CD4-positive, alpha-beta T cell (primary cell): ENCODE results near the gene S100A7. TPM values are rescaled to one million over a fixed set of nuclear protein-coding genes. Genes with fewer than 3 reads are reported as not detected.
"Not testable (repeated sequence)": the region's sequence is repeated elsewhere in the genome, so short reads cannot be mapped to it uniquely, and the experiment has no call there.

Source experiments
- ATAC-seq: fragments of 200-7000 bp; cut with Tn5 transposase; one replicate; pipeline ENCODE4 v1.10.0; 2022; ENCODE audit warnings: mild to moderate bottlenecking; ENCODE audit not compliant: poor library complexity
- CTCF ChIA-PET: fragments of 350-600 bp; sonication (Branson Sonifier 250); formaldehyde crosslinking; loops from one replicate; lab custom pipeline; 2021; ENCODE audit warnings: antibody characterized with exemption, inconsistent platforms; lab: Charles Lee
- POLR2A ChIA-PET: fragments of 350-600 bp; sonication (Branson Sonifier 250); formaldehyde crosslinking; loops from one replicate; lab custom pipeline; 2021; ENCODE audit warnings: antibody characterized with exemption, inconsistent platforms; lab: Charles Lee
- DNase-seq, 14 experiments: peaks; one replicate each; pipeline ENCODE4 v3.0.0-alpha.2; 2013 to 2020; ENCODE audit warnings: mixed read lengths in 2 of 14
- H3K27ac ChIP-seq, 2 donors: one replicate each; pipeline versions ENCODE4 v1.5.1 to v1.7.0; 2013; ENCODE audit warnings: low read length in 2 of 2, low read depth in 1 of 2, mild to moderate bottlenecking in 1 of 2
- H3K27me3 ChIP-seq, 2 experiments: 1 replicate in 1 of 2; 2 replicates in 1 of 2; pipeline versions ENCODE4 v1.6.1 to v1.7.0; 2013; ENCODE audit warnings: low read length in 2 of 2, control low read depth in 1 of 2, mild to moderate bottlenecking in 1 of 2, moderate library complexity in 1 of 2; ENCODE audit not compliant: insufficient read depth in 2 of 2, control insufficient read depth in 1 of 2
- H3K36me3 ChIP-seq: one replicate; pipeline ENCODE4 v1.6.1; 2013; ENCODE audit warnings: low read length, control low read depth; ENCODE audit not compliant: insufficient read depth
- H3K4me1 ChIP-seq: one replicate; pipeline ENCODE4 v1.6.1; 2013; ENCODE audit warnings: low read length, control low read depth; ENCODE audit not compliant: insufficient read depth
- H3K4me3 ChIP-seq: one replicate; pipeline ENCODE4 v1.5.1; 2013; ENCODE audit warnings: mild to moderate bottlenecking, low read length, moderate library complexity
- H3K9me3 ChIP-seq, 2 experiments: 1 replicate in 1 of 2; 2 replicates in 1 of 2; pipeline versions ENCODE4 v1.6.1 to v1.7.0; 2013; ENCODE audit warnings: low read length in 2 of 2, mild to moderate bottlenecking in 2 of 2, control low read depth in 1 of 2, moderate library complexity in 1 of 2; ENCODE audit not compliant: control insufficient read depth in 1 of 2, insufficient read depth in 1 of 2
- H3K27ac Mint-ChIP-seq: one replicate; pipeline ENCODE4 v1.8.0; 2020; ENCODE audit warnings: mixed read lengths
- H3K27me3 Mint-ChIP-seq: one replicate; pipeline ENCODE4 v1.8.0; 2021; ENCODE audit warnings: mixed read lengths
- H3K36me3 Mint-ChIP-seq: one replicate; pipeline ENCODE4 v1.8.0; 2021; ENCODE audit warnings: low read depth, mixed read lengths
- H3K4me1 Mint-ChIP-seq: one replicate; pipeline ENCODE4 v1.8.0; 2021; ENCODE audit warnings: low read depth, mixed read lengths
- H3K4me3 Mint-ChIP-seq: one replicate; pipeline ENCODE4 v1.8.0; 2020; ENCODE audit warnings: mild to moderate bottlenecking, mixed read lengths
- H3K9me3 Mint-ChIP-seq: one replicate; pipeline ENCODE4 v1.8.0; 2020; ENCODE audit warnings: mixed read lengths
- CTCF ChIP-seq: fragments of 200-600 bp; IDR thresholded peaks from one replicate; pipeline ENCODE4 v1.8.0; 2022; ENCODE audit warnings: antibody characterized with exemption, mild to moderate bottlenecking
- intact Hi-C, 2 experiments: fragments of 100-400 bp; cut with DNase I in 1 of 2; cut with micrococcal nuclease in 1 of 2; formaldehyde crosslinking; loops; one replicate each; pipeline versions ENCODE4 v1.15.1 to v1.9.0; 2023 to 2025; cut with DNase I, micrococcal nuclease
- total RNA-seq, 174 experiments: library from RNA in 2 of 174; stranded (reverse) in 2 of 174; gene quantifications; one replicate each; pipeline ENCODE4 v1.2.3 and lab custom pipeline; 2021 to 2026

S100A7 gene
- total RNA-seq, 2 experiments from 2014 or later = not detected

GRCh38 chr1:153420306-153420705, 40.1 kb downstream of the S100A7 start:
- no peak for ATAC-seq
- H3K27ac Mint-ChIP-seq = no peak overlapping the region
- no peaks in the 10 kb centered on the region for H3K4me1 Mint-ChIP-seq
- H3K4me3 Mint-ChIP-seq = no peak overlapping the region
- CTCF ChIA-PET = no interaction called here
- H3K27me3 Mint-ChIP-seq = peaks cover 71% of the 10 kb centered on the region
- Histone ChIP-seq H3K9me3 (no peaks in the 10 kb centered on the region), H3K36me3 (no peaks in the 10 kb centered on the region), H3K27me3 (peaks cover 0 to 10% of the 10 kb centered on the region in 2 experiments), H3K4me1 (no peaks in the 10 kb centered on the region), H3K27ac (no peak overlapping the region), H3K4me3 (no peak overlapping the region)
- H3K9me3 Mint-ChIP-seq = peaks cover 3% of the 10 kb centered on the region
- DNase-seq = no peak
- H3K36me3 Mint-ChIP-seq = no peaks in the 10 kb centered on the region
- POLR2A ChIA-PET = no interaction called here
- intact Hi-C loops = no loop called here
- no peak for TF ChIP-seq CTCF

GRCh38 chr1:153419436-153419793, 41.0 kb downstream of the S100A7 start:
- CTCF ChIA-PET, H3K4me3 Mint-ChIP-seq, H3K36me3 ChIP-seq, H3K9me3 ChIP-seq, H3K27me3 ChIP-seq, H3K4me1 ChIP-seq, POLR2A ChIA-PET, H3K36me3 Mint-ChIP-seq, H3K27ac Mint-ChIP-seq, H3K9me3 Mint-ChIP-seq, DNase-seq, H3K27ac ChIP-seq, intact Hi-C loops, H3K4me1 Mint-ChIP-seq, H3K4me3 ChIP-seq, ATAC-seq: not testable (repeated sequence)
- peaks cover 68% of the 10 kb centered on the region for H3K27me3 Mint-ChIP-seq

DNA sequence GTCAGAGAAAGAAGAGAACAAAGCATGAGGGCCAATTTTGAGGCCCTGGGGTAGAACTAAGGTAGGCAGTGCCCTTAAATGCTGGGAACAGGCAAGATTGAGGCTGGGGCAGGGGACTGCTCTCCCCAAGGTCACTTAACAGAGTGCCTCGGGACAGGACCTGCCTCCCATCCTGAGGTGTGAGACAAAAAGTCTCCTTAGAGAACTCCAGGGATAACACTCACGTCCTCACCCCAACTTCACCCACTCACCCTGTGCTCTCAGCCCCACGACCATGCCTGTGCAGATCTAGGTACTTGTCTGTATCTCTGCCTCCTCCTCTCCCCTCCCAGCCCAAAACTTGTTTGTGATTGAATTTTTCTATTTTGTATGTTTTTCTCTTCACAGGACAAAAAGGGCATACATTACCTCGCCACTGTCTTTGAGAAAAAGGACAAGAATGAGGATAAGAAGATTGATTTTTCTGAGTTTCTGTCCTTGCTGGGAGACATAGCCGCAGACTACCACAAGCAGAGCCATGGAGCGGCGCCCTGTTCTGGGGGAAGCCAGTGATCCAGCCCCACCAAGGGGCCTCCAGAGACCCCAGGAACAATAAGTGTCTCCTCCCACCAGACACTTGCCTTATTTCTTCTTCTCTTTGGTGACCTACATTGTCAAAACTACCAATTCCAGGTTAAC, 41.6 kb downstream of the S100A7 start:
- H3K27me3 Mint-ChIP-seq = peaks cover 63% of the 10 kb centered on the region
- H3K36me3 Mint-ChIP-seq, H3K27ac Mint-ChIP-seq, H3K36me3 ChIP-seq, H3K9me3 ChIP-seq, H3K4me1 Mint-ChIP-seq, intact Hi-C loops, ATAC-seq, H3K4me3 Mint-ChIP-seq, H3K4me3 ChIP-seq, H3K4me1 ChIP-seq, H3K27me3 ChIP-seq, H3K9me3 Mint-ChIP-seq, POLR2A ChIA-PET, DNase-seq, CTCF ChIA-PET, H3K27ac ChIP-seq: not testable (repeated sequence)

DNA sequence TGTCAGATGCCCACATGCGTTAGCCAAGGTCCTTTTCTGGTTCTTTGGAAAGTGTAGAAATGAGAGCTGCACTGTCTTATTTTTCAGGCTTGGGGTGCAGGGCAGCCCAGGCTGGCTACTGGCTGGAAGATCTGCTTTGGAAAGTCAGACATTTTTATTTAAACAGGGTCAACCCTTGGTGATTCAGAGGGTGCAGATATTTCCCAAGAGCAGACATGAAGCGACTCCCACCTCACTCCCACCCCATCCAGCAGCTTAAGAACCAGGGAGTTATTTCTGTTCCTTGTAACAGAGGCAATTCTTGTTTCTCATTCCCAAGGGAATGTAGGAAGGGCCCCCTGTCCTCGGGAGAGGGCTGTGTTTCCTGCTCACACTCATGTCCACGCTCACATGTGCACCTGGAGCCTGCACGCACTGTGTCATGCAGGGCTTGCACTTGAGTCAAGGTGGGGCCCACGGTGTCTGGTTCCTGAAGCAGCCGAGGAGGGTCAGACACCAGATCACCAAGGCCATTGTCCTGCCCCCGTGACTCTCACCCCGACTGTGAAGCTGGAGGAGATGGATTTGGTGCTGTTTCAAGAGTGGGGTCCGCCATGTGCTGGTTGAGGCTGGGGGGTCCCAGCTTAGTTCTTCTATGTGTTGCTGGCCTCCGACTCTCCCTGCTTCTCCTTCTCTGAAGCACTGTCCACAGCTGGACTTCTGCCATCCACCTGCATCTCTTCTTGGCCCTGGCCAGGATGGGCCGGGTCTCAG, 43.1 kb downstream of the S100A7 start:
- Mint-ChIP-seq H3K36me3 (no peaks in the 10 kb centered on the region), H3K27me3 (peaks cover 51% of the 10 kb centered on the region), H3K9me3 (peaks cover 4% of the 10 kb centered on the region), H3K27ac (no peak overlapping the region), H3K4me3 (no peak overlapping the region), H3K4me1 (no peaks in the 10 kb centered on the region)
- ATAC-seq (no peak), DNase-seq (no peak)
- no peaks in the 10 kb centered on the region for H3K9me3 ChIP-seq
- no peaks in the 10 kb centered on the region for H3K4me1 ChIP-seq
- CTCF ChIA-PET = no interaction called here
- H3K27me3 ChIP-seq = no peaks in the 10 kb centered on the region
- H3K4me3 ChIP-seq = no peak overlapping the region
- no peaks in the 10 kb centered on the region for H3K36me3 ChIP-seq
- TF ChIP-seq CTCF = no peak
- POLR2A ChIA-PET = interaction anchor here (0.7 kb wide), 1 partner anchor 1385 kb away, joined by 3 read pairs; no protein-coding TSS in a partner anchor
- intact Hi-C loops = no loop called here
- H3K27ac ChIP-seq = no peak overlapping the region
